IMR-90 (cell line): Measurements from ENCODE around the gene ACAD9. TPM values are rescaled to one million over a fixed set of nuclear protein-coding genes. Genes with fewer than 3 reads are reported as not detected.

Source experiments
- ATAC-seq: fragments of 200-7000 bp; cut with Tn5 transposase; 2 replicates; pipeline ENCODE4 v1.9.1; 2020; ENCODE audit warnings: low read depth, mild to moderate bottlenecking, moderate library complexity
- BruUV-seq: library from RNA; stranded (reverse); fragments of 400-500 nt; replicated peaks from 2 replicates; lab custom pipeline; 2021; lab: Mats Ljungman, UMichigan
- CTCF ChIA-PET: fragments of 300-600 bp; formaldehyde crosslinking; extraction: SDS; loops from one replicate; lab custom pipeline; 2021; ENCODE audit warnings: antibody characterized with exemption; lab: Yijun Ruan, JAX
- POLR2A ChIA-PET: fragments of 300-600 bp; sonication (Branson Sonifier 250); formaldehyde crosslinking; loops from one replicate; lab custom pipeline; 2022; ENCODE audit warnings: antibody characterized with exemption; ENCODE audit not compliant: unreplicated experiment; lab: Charles Lee
- DNase-seq: peaks from one replicate; pipeline ENCODE4 v3.0.0; 2013
- H2AFZ ChIP-seq: replicated peaks from 2 replicates; pipeline ENCODE3; 2013; ENCODE audit warnings: low read length, mild to moderate bottlenecking; ENCODE audit not compliant: poor library complexity
- H2AK5ac ChIP-seq: 2 replicates; pipeline ENCODE4 v1.6.1; 2013; ENCODE audit warnings: low read depth, low read length, inconsistent platforms
- H2AK9ac ChIP-seq: replicated peaks from 2 replicates; pipeline ENCODE3; 2013; ENCODE audit warnings: mild to moderate bottlenecking, low read depth, low read length, moderate library complexity; ENCODE audit not compliant: poor library complexity
- H2BK120ac ChIP-seq: 2 replicates; pipeline ENCODE4 v1.6.1; 2013; ENCODE audit warnings: low read depth, low read length, inconsistent platforms
- H2BK15ac ChIP-seq: 3 replicates; pipeline ENCODE4 v1.6.1; 2013; ENCODE audit warnings: low read depth, low read length, inconsistent platforms
- H2BK20ac ChIP-seq: 2 replicates; pipeline ENCODE4 v1.6.1; 2013; ENCODE audit warnings: low read depth, mild to moderate bottlenecking, inconsistent platforms, low read length, moderate library complexity
- H2BK5ac ChIP-seq: 2 replicates; pipeline ENCODE4 v1.6.1; 2013; ENCODE audit warnings: mild to moderate bottlenecking, low read depth, low read length, inconsistent platforms; ENCODE audit not compliant: poor library complexity, severe bottlenecking
- H3K14ac ChIP-seq: replicated peaks from 2 replicates; pipeline ENCODE4 v1.6.1; 2013; ENCODE audit warnings: low read depth, low read length, inconsistent platforms
- H3K18ac ChIP-seq: 2 replicates; pipeline ENCODE4 v1.6.1; 2013; ENCODE audit warnings: low read depth, low read length, control low read depth
- H3K23ac ChIP-seq: 2 replicates; pipeline ENCODE4 v1.6.1; 2013; ENCODE audit warnings: low read depth, low read length, inconsistent platforms
- H3K27ac ChIP-seq: 2 replicates; pipeline ENCODE4 v1.5.1; 2013; ENCODE audit warnings: mild to moderate bottlenecking, control low read depth, low read length; ENCODE audit not compliant: insufficient read depth
- H3K27me3 ChIP-seq: 2 replicates; pipeline ENCODE4 v1.6.1; 2013; ENCODE audit warnings: low read length; ENCODE audit not compliant: control insufficient read depth, insufficient read depth
- H3K36me3 ChIP-seq: 2 replicates; pipeline ENCODE4 v1.6.1; 2013; ENCODE audit warnings: low read length, mixed read lengths; ENCODE audit not compliant: control insufficient read depth, insufficient read depth
- H3K4ac ChIP-seq: 2 replicates; pipeline ENCODE4 v1.6.1; 2013; ENCODE audit warnings: low read depth, low read length, inconsistent platforms
- H3K4me1 ChIP-seq: 2 replicates; pipeline ENCODE4 v1.6.1; 2013; ENCODE audit warnings: low read length, mixed read lengths; ENCODE audit not compliant: control insufficient read depth, insufficient read depth
- H3K4me2 ChIP-seq: 2 replicates; pipeline ENCODE4 v1.6.1; 2013; ENCODE audit warnings: low read depth, mild to moderate bottlenecking, control low read depth, low read length, moderate library complexity
- H3K4me3 ChIP-seq: 2 replicates; pipeline ENCODE4 v1.5.1; 2013; ENCODE audit warnings: low read depth, mild to moderate bottlenecking, control low read depth, low read length, moderate library complexity; ENCODE audit not compliant: insufficient read depth
- H3K56ac ChIP-seq: 2 replicates; pipeline ENCODE4 v1.6.1; 2013; ENCODE audit warnings: low read length, inconsistent platforms; ENCODE audit not compliant: insufficient read depth; ENCODE audit errors: extremely low read depth
- H3K79me1 ChIP-seq, 2 experiments: 2 replicates each; pipeline ENCODE4 v1.6.1; 2013; ENCODE audit warnings: low read length in 2 of 2, inconsistent platforms in 1 of 2, low read depth in 1 of 2
- H3K9ac ChIP-seq: 2 replicates; pipeline ENCODE4 v1.6.1; 2013; ENCODE audit warnings: low read depth, low read length, control low read depth
- H3K9me1 ChIP-seq: 2 replicates; pipeline ENCODE4 v1.6.1; 2013; ENCODE audit warnings: low read length, inconsistent platforms; ENCODE audit not compliant: insufficient read depth
- H3K9me3 ChIP-seq: 2 replicates; pipeline ENCODE4 v1.6.1; 2013; ENCODE audit warnings: low read length; ENCODE audit not compliant: control insufficient read depth, insufficient read depth
- H4K20me1 ChIP-seq: 2 replicates; pipeline ENCODE4 v1.6.1; 2013; ENCODE audit warnings: low read length, inconsistent platforms; ENCODE audit not compliant: insufficient read depth
- H4K5ac ChIP-seq: 2 replicates; pipeline ENCODE4 v1.6.1; 2013; ENCODE audit warnings: mild to moderate bottlenecking, low read depth, low read length, control low read depth
- H4K8ac ChIP-seq, 2 experiments: 2 replicates each; pipeline ENCODE4 v1.6.1; 2013; ENCODE audit warnings: low read depth in 2 of 2, low read length in 2 of 2, control low read depth in 1 of 2, inconsistent platforms in 1 of 2
- H4K91ac ChIP-seq: 2 replicates; pipeline ENCODE4 v1.6.1; 2013; ENCODE audit warnings: low read depth, low read length, inconsistent platforms; ENCODE audit not compliant: insufficient read depth
- BHLHE40 ChIP-seq: fragments of 150-350 bp; IDR thresholded peaks from 2 replicates; pipeline ENCODE4 v1.6.1; 2016; ENCODE audit warnings: mild to moderate bottlenecking, low read depth, low read length
- CEBPB ChIP-seq: IDR thresholded peaks from 2 replicates; pipeline ENCODE4 v1.6.1; 2012; ENCODE audit warnings: low read depth, low read length, improper control_type of control experiment
- CHD1 ChIP-seq: IDR thresholded peaks from 2 replicates; pipeline ENCODE4 v1.6.1; 2012; ENCODE audit warnings: low read depth, low read length, improper control_type of control experiment
- FOS ChIP-seq: fragments of 150-350 bp; IDR thresholded peaks from 2 replicates; pipeline ENCODE4 v1.6.1; 2016; ENCODE audit warnings: low read depth, low read length
- MAFK ChIP-seq: IDR thresholded peaks from 2 replicates; pipeline ENCODE4 v1.6.1; 2012; ENCODE audit warnings: low read depth, low read length, improper control_type of control experiment
- MAZ ChIP-seq: IDR thresholded peaks from 2 replicates; pipeline ENCODE4 v1.6.1; 2012; ENCODE audit warnings: low read depth, mild to moderate bottlenecking, low read length, improper control_type of control experiment, moderate library complexity, borderline replicate concordance
- MXI1 ChIP-seq: IDR thresholded peaks from 2 replicates; pipeline ENCODE4 v1.6.1; 2012; ENCODE audit warnings: low read depth, mild to moderate bottlenecking, low read length, moderate library complexity, borderline replicate concordance
- NFE2L2 ChIP-seq: fragments of 150-350 bp; IDR thresholded peaks from 2 replicates; pipeline ENCODE4 v1.6.1; 2016; ENCODE audit warnings: low read depth, mild to moderate bottlenecking, low read length
- POLR2A ChIP-seq: IDR thresholded peaks from 2 replicates; pipeline ENCODE4 v1.6.1; 2012; ENCODE audit warnings: mild to moderate bottlenecking, low read depth, low read length
- RAD21 ChIP-seq: IDR thresholded peaks from 2 replicates; pipeline ENCODE4 v1.6.1; 2012; ENCODE audit warnings: low read length, improper control_type of control experiment
- RCOR1 ChIP-seq: IDR thresholded peaks from 2 replicates; pipeline ENCODE4 v1.6.1; 2012; ENCODE audit warnings: mild to moderate bottlenecking, low read length, improper control_type of control experiment; ENCODE audit not compliant: insufficient replicate concordance
- RFX5 ChIP-seq: IDR thresholded peaks from 2 replicates; pipeline ENCODE4 v1.8.0; 2012; ENCODE audit warnings: low read depth, mild to moderate bottlenecking, low read length, moderate library complexity
- SMC3 ChIP-seq: fragments of 150-350 bp; IDR thresholded peaks from 2 replicates; pipeline ENCODE4 v1.6.1; 2016; ENCODE audit warnings: low read depth, mild to moderate bottlenecking, antibody characterized with exemption, low read length, moderate library complexity
- WGBS, 2 experiments: methylation state at CpG; one replicate each; pipeline versions ENCODE4 v1.1.5 to v1.1.7; 2013; ENCODE audit warnings: missing lambda C conversion rate in 2 of 2; ENCODE audit not compliant: insufficient read length in 1 of 2; ENCODE audit errors: extremely low coverage in 2 of 2; 5-methylcytosine and 5-hydroxymethylcytosine counted together
- dilution Hi-C: fragments of 300-500 bp; cut with HindIII; formaldehyde crosslinking; loops from one replicate; pipeline ENCODE4 v1.14.3; 2018; ENCODE audit warnings: low sequenced_read_pairs; ENCODE audit not compliant: unreplicated experiment
- in situ Hi-C: fragments of 300-500 bp; cut with MboI; formaldehyde crosslinking; loops from 3 replicates; pipeline ENCODE4 v1.14.3; 2019; ENCODE audit warnings: low sequenced_read_pairs, inconsistent platforms, mixed read lengths
- intact Hi-C: fragments of 100-400 bp; cut with micrococcal nuclease; formaldehyde crosslinking; loops from 2 replicates; pipeline ENCODE4 v1.10.0; 2022
- polyA plus RNA-seq, 3 experiments: library from polyadenylated mRNA; depleted of rRNA; stranded (reverse); fragments of >200 nt; gene quantifications; 2 replicates each; pipeline ENCODE4 v1.2.3, GENCODE V29; 2012; ENCODE audit warnings: low replicate concordance in 1 of 3
- total RNA-seq: library from RNA; depleted of rRNA; stranded (reverse); fragments of >200 nt; gene quantifications from 2 replicates; pipeline ENCODE4 v1.2.3, GENCODE V29; 2012
- TF ChIP-seq, protein P1 (sequence below): fragments of 150-350 bp; IDR thresholded peaks from 2 replicates; pipeline ENCODE4 v1.6.1; 2017; ENCODE audit warnings: mild to moderate bottlenecking, antibody characterized with exemption, low read length, low read depth
- TF ChIP-seq, protein P2 (sequence below): conservative IDR thresholded peaks from 2 replicates; pipeline ENCODE4 v1.5.1; 2012; ENCODE audit warnings: mild to moderate bottlenecking, low read depth, low read length, improper control_type of control experiment
- TF ChIP-seq, protein P3 (sequence below): fragments of 150-350 bp; IDR thresholded peaks from 2 replicates; pipeline ENCODE4 v1.6.1; 2016; ENCODE audit warnings: low read depth, mild to moderate bottlenecking, low read length, moderate library complexity, borderline replicate concordance

ACAD9 gene
- total and polyA plus RNA-seq, 2 of the 4 experiments (the other 2 are of a cell fraction): 31.2 to 41.3 TPM

DNA sequence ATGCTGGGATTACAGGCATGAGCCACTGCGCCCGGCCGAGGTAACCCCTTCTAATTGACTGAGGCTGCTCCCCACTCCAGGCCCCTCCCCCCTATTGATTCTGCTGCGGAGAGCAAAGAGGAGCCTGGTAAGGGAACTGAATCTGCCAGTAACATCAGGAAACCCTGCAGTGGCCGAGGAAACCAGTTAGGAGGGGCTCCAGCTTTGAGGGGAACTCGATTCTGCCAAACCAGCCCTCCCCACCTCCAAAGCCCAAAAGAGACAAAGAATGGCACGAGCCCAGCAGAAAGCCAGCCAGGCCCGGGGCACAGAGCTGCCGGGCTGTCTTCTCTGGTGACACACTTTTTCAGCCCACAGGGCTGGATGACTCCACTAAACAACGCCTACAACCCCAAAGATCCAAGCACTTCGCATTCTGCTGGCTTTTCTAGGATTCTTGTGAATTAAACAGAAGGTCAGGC, 15.0 kb upstream of the ACAD9 start:
- CTCF ChIA-PET: no interaction called here
- Histone ChIP-seq H3K79me1 (no peaks in the 10 kb centered on the region), H3K18ac (no peak overlapping the region), H3K4me2 (no peak overlapping the region), H4K91ac (no peak overlapping the region), H3K23ac (no peak overlapping the region), H2BK5ac (no peak overlapping the region), H2BK15ac (no peak overlapping the region), H3K27ac (no peak overlapping the region), H3K4me1 (no peaks in the 10 kb centered on the region), H2AFZ (no peak overlapping the region), H4K20me1 (no peaks in the 10 kb centered on the region), H3K27me3 (no peaks in the 10 kb centered on the region), H3K56ac (no peak overlapping the region), H3K9me3 (peaks cover 15% of the 10 kb centered on the region), H3K4me3 (no peak overlapping the region), H3K36me3 (no peaks in the 10 kb centered on the region), H4K8ac (no peak overlapping the region), H3K9me1 (no peaks in the 10 kb centered on the region), H2BK120ac (no peak overlapping the region), H3K14ac (no peak overlapping the region), H3K9ac (no peak overlapping the region), H2BK20ac (no peak overlapping the region), H2AK5ac (no peak overlapping the region), H2AK9ac (no peak overlapping the region), H3K4ac (no peak overlapping the region), H4K5ac (no peak overlapping the region)
- TF ChIP-seq, protein P1, sequence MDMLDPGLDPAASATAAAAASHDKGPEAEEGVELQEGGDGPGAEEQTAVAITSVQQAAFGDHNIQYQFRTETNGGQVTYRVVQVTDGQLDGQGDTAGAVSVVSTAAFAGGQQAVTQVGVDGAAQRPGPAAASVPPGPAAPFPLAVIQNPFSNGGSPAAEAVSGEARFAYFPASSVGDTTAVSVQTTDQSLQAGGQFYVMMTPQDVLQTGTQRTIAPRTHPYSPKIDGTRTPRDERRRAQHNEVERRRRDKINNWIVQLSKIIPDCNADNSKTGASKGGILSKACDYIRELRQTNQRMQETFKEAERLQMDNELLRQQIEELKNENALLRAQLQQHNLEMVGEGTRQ: no peak
- TF ChIP-seq MXI1 (no peak), POLR2A (no peak), CEBPB (no peak), FOS (no peak), MAZ (no peak), BHLHE40 (no peak), RFX5 (no peak), RCOR1 (no peak), NFE2L2 (no peak), SMC3 (no peak), RAD21 (no peak), CHD1 (no peak), MAFK (no peak)
- TF ChIP-seq, protein P2, sequence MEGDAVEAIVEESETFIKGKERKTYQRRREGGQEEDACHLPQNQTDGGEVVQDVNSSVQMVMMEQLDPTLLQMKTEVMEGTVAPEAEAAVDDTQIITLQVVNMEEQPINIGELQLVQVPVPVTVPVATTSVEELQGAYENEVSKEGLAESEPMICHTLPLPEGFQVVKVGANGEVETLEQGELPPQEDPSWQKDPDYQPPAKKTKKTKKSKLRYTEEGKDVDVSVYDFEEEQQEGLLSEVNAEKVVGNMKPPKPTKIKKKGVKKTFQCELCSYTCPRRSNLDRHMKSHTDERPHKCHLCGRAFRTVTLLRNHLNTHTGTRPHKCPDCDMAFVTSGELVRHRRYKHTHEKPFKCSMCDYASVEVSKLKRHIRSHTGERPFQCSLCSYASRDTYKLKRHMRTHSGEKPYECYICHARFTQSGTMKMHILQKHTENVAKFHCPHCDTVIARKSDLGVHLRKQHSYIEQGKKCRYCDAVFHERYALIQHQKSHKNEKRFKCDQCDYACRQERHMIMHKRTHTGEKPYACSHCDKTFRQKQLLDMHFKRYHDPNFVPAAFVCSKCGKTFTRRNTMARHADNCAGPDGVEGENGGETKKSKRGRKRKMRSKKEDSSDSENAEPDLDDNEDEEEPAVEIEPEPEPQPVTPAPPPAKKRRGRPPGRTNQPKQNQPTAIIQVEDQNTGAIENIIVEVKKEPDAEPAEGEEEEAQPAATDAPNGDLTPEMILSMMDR: no peak
- TF ChIP-seq, protein P3, sequence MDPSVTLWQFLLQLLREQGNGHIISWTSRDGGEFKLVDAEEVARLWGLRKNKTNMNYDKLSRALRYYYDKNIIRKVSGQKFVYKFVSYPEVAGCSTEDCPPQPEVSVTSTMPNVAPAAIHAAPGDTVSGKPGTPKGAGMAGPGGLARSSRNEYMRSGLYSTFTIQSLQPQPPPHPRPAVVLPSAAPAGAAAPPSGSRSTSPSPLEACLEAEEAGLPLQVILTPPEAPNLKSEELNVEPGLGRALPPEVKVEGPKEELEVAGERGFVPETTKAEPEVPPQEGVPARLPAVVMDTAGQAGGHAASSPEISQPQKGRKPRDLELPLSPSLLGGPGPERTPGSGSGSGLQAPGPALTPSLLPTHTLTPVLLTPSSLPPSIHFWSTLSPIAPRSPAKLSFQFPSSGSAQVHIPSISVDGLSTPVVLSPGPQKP: no peak
- DNase-seq (no peak), ATAC-seq (no peak)
- 67% methylated on average over 1 of the region's 11 CpGs; no CpG with 5 or more reads in 1 of the 2 experiments for WGBS, 2 experiments
- intact Hi-C loops: no loop called here
- in situ Hi-C loops: no loop called here
- BruUV-seq: no TSS peak
- POLR2A ChIA-PET: no interaction called here
- dilution Hi-C loops: no loop called here
